NCI-H446 treated with DMSO at 0.1 percent for 48 hours (cell line): ENCODE data around the gene MYO1C.

Source experiments
- DNase-seq: peaks from one replicate; lab custom pipeline; 2025; lab: John Stamatoyannopoulos, UW

Gene MYO1C

GRCh38 chr17:1484676-1485422 is 7.6 kb downstream of the MYO1C start:
- DNase-seq = no peak

GRCh38 chr17:1484060-1484535 is 8.4 kb downstream of the MYO1C start:
- DNase-seq = no peak

DNA sequence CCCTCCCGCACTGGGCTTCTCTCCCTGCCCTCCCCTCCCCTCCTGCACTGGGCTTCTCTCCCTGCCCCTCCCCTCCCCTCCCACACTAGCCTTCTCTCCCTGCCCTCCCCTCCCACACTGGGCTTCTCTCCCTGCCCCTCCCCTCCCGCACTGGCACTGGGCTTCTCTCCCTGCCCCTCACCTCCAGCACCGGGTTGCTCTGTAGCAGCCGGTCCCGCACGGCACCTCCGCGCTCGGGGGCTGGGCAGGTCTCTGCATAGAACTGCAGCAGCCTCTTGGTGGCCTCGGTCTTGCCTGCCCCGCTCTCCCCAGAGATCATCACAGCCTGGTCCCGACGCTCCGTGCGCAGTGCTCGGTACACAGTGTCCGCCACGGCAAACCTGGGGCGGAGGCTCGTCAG is 9.8 kb downstream of the MYO1C start:
- DNase-seq = no peak

- no peak for DNase-seq
Observed at GRCh38 chr17:1481736-1482135, 10.8 kb downstream of the MYO1C start.

DNA sequence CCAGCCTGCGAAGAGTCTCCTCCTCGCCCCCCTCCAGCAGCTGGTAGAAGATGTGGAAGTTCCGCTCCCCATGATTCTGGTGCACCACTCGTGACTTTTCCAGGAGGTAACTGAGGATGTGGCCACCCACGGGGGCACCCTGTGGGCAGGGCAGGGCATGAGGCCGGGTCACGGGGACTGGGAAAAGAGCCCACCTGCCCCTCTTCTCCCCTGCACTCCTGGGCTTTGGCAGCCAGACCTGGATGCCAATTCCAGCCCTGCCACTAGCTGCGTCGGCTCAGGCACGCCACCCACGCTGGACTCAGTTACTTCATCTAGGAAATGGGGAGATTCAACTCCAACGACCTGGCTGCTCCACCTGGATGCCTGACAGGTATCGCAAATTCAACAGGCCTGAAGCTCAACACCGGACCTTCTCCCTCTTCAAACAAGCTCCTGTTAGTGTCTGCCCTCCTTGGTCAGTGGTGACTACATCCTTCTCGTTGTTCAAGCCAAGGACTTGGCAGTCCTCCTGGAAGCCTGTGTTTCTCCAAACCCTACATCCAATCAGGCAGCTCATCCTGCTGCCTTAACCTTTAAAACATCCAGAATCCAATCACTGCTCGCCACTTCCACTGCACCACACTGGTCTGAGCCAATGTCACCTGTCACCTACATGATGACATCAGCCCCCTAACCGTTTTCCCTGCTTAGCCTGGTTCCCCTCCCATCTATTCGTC is 11.6 kb downstream of the MYO1C start:
- no peak for DNase-seq

DNA sequence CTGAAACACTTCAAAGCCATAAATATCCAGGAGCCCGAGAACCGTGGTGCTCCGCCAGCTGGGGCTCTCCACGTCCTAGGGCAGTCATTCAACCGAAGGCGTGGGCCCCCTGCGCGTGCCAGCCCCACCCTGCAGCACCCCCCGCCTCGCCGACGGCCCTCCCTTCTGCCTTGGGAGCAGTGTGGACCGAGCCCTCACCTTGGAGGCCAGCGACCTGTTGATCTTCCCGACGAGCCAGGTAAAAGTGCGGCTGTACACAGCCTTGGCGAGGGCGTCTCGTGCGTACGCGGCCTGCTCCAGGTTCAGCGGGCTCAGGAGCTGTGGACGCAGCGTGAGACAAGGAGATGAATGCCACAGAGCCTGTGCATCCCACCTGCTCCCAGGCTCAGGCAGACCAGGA is 14.1 kb downstream of the MYO1C start:
- no peak for DNase-seq

- DNase-seq = no peak
Observed at GRCh38 chr17:1475321-1475854, 17.1 kb downstream of the MYO1C start.

DNA sequence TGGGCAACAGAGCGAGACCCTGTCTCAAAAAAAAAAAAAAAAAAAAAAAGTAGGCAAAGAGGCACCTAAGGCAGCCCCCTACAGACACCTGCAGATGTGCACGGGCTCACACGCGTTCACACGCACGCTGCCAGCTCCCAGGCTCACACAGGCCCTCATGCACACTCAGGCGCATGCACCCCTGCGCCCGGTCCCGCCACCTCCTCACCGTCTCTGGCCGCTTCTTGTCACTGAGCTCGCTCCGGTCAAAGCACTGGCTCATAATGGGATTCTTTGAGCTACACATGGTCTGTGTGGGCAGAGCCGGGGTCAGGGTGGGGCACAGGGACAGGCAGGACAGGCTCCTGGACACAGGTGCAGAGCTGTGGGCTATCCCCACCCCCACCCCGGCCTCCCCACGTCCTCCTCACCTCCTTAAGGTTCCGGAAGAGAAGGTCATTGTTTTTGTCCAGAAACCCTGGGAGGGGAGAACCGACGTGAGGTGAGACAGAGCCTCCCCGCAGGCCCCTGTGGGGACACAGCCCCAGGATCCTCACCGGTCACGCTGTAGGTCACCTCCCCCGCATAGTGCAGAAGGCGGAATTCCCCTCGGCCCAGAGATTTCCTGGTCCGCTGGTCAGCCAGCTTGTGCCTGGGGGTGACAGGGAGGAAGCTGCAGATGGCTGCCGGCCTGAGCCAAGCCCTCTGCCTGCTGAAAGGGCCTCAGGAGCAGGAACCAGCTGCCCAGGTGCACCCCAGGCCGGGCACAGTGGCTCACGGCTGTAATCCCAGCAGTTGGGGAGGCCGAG is 17.9 kb downstream of the MYO1C start:
- DNase-seq = no peak

GRCh38 chr17:1473841-1474240 is 18.6 kb downstream of the MYO1C start:
- DNase-seq = no peak

- no peak for DNase-seq
Observed at GRCh38 chr17:1473170-1473569, 19.3 kb downstream of the MYO1C start.

DNA sequence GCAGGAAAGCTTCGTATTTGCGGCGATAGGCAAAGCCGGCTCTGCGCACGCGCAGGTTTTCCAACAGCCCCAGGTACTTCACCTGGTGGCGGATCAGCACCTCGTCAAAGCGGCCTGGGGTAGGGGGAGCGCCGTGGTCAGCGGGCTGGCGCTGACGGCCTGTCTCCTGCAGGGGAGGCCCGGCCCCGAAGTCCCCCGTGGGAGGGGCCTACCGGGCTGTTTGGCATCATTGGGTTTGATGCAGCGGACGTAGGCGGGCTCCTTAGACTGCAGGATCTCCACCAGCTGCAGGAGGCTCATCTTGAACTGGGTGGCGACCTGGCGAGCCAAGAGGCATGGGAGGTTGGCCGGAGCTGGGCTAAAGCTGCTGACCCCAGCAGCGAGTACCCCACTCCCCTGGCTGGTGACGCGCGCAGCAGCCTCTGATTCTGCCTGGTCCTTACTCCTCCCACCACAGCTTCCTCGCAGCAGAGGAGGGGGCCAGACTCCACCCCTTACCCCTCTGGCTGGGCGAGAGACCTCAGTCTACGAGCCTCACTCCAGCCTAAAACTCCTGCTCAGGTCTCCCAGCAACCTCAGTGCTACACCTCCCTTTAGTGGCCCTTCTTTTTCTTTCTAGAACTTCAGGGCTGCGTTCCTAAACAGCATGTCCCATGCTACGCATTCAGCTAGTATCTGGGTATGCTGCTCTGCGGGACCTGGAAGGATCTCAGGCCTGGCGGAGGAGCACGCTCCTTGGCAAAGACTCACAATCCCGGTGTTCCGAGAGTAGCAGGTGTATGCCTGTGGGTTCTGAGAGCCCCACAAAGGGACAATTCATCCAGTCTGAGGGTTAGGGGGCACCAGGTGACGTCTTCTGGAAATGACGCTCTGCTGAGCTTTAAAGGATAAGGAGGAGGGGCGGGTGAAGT is 20.3 kb downstream of the MYO1C start:
- DNase-seq = no peak

GRCh38 chr17:1471490-1471889 is 21.0 kb downstream of the MYO1C start:
- DNase-seq = no peak

DNA sequence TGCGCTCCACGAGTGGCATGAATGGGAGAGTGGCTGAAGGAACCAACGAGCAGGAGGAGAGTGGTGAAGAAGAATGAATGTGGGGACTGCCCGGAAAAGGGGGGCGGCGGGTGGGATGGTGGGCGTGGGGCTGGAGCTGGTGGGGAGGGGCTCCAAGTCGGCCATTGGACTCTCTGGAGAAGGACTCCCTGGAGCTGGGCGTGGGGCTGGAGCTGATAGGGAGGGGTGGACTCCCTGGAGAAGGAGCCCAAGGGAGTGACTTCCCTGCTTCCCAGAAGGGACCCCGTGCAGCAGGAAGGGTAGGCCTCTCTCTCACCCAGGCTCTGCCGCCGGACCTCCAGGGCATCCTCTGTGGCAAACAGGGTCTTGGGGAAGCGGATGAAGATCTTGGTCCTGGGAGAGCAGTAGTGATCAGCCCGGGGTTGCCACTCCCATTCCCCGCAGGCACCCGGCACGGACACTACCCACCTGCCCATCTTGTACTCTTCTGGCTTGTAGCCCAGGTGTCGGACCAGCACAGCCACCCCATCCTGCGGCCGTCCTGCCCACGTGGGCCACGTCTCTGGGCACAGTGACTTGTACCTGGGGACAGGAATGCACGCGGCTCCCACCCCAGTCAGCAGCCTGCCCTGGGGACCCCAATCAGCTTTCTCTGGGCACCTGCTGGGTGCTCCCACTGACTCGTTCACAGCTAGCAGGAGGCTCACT is 21.6 kb downstream of the MYO1C start:
- DNase-seq = no peak

DNA sequence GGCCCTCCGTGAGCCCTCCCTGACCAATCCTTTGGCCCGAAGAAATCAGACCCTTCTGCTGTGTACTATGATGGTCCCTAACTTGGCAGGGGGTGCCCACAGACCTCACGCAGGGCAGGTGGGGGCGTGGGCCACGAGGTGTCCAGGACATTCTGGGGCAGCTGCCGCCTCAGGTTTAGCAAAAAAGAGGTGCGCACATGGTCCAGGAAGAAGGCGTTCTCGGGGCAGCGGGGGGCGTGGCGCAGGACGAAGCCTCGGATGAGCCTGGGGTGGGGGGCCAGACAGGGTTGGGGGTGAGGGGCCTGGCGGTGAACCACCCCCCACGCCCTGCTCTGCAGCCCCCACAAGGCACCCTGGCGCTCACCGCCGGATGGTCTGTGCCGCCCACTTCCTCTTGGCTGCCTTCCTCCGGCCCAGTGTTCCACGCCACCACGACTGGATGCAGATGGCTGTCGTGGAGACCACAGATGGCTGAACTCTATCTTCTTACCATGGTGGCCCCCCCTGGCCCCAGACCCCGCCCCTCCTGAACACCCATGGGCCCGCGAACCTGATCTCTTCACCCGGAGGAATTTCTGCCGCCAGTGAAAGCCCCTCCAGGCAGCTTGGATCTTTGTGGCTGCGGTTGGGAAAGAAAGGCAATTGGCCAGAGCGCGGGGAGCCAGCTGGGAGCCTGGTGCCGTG is 22.3 kb downstream of the MYO1C start:
- no peak for DNase-seq

DNA sequence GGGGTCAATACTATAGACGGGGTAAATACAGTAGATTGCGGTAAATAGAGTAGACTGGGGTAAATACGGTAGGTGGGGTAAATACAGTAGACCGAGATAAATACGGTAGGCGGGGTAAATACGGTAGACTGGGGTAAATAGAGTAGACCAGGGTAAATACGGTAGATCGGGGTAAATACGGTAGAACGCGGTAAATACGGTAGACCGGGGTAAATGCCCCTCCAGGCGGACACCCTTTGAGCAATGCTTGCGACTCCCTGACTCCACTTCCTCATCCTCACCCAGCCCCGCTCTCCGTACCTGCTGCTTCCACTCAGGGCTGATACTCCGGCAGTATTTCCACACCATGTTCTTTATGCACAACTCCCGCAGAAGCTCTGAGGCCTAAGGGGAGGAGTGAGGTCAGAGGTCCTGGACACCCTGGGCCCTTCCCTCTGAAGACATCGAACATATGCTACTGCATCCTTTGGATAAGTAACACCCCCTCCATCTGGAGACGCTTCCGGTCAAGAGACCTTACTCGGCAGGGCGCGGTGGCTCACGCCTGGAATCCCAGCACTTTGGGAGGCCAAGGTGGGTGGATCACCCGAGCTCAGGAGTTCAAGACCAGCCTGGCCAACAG is 23.1 kb downstream of the MYO1C start:
- no peak for DNase-seq

- DNase-seq = no peak
Observed at GRCh38 chr17:1467898-1468492, 24.5 kb downstream of the MYO1C start.

DNA sequence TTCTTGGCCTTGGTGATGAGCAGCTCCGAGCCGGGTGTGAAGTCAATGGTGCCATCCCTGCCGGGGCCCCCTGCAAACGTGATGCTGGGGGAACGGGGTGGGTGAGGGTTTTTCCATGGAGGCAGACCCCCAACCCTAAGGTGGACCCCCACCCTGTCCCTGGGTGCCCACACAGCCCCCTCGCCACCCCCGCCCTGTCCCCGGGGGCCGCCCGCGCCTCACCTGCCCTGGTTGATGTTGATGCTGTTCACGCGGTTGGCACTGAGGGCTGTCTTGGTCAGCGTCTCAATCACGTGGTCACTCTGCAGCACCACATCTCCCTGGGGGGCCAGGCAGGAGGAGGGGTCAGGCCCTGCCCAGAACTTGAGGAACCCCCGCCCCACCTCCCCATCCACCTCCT is 25.2 kb downstream of the MYO1C start:
- no peak for DNase-seq

DNA sequence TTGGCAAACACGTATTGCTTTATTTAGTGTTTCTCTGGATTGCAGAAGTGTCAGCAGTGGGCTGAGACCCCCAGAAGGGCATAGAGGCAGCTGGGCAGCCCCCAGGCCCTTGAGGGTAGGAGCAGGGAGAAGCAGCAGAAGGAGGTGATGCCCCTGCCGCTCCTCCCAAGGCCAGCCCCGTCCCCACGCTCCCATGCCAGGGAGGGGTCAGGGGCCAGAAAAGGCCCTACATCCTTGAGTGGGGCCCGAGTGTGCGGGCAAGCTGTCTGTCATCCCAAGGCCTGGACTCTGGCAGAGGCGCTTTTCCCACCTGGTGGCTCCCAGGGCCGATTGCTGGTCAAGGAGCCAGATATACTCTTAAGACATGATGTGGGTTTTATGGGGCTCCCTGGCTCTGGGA is 28.3 kb downstream of the MYO1C start:
- DNase-seq = no peak
